HG03575 (cell line): ENCODE data around the gene TFIP11.
"Not testable (repeated sequence)": the region's sequence is repeated elsewhere in the genome, so short reads cannot be mapped to it uniquely, and the experiment has no call there.

Experiments
- ATAC-seq: cut with Tn5 transposase; IDR thresholded peaks from one replicate; pipeline ENCODE4 v1.9.1; 2021; ENCODE audit not compliant: unreplicated experiment, insufficient number of reproducible peaks, low FRiP score; ENCODE audit errors: extremely low read depth

Gene TFIP11

DNA sequence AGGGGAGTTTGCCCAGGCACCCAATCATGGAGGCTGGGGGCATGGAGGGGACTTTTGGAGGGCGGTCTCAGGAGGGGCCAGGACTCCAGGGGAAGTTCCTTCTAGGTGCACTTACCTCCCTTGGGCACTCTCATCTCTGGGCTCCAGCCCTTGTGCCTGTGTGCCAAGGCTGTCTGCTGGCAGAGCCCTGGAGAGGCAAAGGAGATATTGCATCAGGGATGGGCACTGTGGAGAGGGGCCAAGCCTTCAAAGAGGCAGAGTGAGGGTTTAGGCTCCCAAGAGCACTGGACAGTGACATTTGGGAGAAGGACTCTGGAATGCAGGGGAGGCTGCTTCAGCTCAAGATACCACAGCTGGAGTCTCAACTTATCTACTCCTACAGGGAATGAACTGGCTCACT lies 32.2 kb upstream of the TFIP11 start:
- ATAC-seq, result no peak

DNA sequence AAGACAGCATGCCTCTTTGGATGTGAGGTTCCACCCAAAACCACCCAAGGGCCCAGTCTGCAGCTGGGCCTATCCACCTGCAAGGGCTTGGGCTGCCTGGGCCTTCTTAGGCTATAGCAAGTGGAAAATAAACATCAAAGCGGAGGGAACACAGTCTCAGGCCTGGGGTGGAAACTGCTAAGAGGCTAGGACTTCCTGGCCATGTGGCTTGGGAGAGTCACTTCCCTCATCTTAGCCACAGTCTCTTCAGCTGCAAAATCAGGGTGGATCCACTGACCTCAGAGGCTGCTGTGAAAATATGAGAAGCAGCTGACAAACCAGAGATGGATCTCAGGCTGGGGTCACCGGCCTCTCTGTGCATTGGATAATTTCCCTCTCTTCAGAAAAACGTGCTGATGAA lies 30.6 kb upstream of the TFIP11 start:
- no peak for ATAC-seq

DNA sequence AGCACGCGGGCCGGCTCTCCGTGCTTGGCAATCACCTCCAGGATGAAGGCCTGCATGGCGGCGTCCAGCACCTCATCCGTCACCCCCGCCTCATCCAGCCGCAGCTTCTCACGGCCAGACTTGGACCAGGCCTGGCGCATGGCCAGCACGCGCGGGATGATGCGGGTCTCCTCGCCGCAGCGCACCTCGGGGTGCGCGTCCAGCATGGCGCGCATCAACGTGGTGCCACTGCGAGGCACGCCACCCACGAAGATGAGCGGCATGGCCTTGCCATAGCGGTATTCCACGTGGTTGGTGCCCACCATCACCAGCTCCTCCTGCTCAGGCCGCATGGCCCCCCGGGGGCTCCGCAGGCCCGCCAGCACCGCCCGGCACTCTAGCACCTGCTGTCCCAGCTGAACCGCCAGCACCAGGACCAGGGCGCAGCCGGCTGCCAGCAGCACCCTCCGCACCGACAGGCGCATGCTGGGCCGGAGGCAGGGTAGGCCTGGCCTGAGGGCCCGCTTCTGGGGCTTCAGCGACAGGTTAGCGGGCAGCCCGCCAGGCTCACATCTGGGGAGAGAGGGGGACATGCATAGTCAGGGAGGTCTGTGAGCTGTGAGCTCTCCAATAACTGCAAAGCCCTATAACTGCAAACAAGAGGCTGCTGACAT lies 29.0 kb upstream of the TFIP11 start:
- no peak for ATAC-seq

DNA sequence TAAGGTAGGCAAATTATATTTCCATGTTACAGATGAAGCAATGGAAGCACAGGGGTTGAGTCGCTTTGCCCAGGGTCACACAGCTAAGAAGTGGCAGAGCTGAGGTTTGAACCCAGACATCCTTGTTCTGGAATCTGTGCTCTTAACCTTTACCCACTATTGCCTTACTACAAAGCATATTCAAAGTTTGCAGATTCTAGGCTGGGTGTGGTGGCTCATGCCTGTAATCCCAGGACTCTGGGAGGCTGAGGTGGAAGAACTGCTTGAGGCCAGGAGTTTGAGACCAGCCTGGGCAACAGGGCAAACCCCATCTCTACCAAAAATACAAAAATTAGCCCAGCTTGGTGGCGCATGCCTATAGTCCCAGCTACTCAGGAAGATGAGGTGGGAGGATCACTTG lies 27.8 kb upstream of the TFIP11 start:
- ATAC-seq, result no peak

DNA sequence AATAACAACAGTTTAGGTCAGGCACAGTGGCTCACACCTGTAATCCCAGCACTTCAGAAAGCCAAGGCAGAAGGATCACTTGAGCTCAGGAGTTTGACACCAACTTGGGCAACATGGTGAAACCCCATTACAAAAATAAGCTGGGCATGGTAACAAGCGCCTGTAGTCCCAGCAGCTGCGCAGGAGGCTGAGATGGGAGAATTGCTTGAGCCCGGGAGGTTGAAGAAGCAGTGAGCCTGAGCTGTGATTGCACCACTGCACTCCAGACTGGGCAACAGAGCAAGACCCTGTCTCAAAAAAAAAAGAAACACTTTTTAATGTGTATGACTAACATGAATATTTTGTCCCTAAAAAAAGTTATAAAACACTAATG lies 24.5 kb upstream of the TFIP11 start:
- ATAC-seq, result no peak

DNA sequence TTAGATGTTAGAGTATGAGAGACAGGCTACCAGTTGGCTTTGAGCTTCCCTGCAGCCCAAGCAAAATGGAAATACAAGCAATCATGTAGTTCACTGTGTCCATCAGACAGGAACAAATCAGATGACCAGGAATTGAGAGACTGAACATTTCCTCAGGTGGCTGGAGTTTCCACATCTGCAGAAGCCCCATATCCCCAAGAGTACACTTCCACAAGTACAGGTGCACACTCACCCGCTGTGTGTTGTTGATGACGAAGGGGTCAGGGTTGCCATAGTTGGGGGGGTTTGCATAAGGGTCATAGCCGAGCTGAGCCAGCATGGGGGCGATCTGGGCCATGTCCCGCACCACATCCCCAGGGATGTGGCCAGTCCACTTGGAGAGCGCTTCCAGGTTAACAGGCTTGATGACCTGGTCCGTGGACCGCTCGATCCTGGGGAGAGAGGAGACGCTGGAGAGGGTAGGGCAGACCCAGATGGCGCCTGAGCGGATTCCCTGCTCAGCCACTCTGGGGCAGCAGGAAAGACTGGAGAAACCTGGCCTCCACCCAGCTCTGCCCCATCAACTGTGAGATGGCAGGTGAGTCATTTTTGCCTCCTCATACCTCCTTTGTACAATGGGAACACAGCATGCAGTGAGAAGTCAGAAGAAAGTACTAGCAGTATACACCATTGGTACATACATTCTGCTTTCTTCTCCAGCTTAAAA lies 23.9 kb upstream of the TFIP11 start:
- no peak for ATAC-seq

- no peak for ATAC-seq
Observed at GRCh38 chr22:26535603-26535908, 23.3 kb upstream of the TFIP11 start.

- no peak for ATAC-seq
Observed at GRCh38 chr22:26534874-26535602, 22.8 kb upstream of the TFIP11 start.

DNA sequence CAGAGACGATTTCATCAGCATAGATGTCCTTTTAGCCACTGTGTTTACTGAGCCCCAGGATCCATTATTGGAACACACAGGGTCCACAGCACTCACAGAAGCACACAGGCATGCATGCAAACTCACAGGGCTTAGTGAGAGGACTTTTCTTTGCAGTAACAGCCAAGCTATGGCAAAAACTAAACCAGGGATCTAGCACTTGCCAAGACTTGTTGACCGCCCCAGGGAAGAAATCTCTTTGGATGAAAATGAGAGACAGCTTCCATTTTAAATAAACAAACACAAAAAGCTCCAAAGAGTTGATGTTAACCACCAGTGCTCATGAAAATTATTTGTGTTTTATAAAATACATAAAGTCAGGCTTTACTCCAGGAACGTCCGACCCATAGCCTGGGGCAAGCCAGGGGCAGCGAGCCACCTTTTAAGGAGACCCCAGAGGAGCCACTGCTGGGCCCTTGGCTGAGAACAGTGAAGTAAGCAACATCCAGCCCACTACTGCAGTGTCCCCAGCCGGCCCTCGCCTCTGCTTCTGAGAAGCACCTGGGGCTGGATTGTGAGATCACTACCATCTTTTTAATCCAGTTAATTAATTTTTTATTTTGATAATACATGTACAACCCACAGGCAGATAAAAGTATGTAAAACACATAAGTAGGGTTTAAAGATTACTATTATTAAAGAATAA lies 22.0 kb upstream of the TFIP11 start:
- no peak for ATAC-seq

DNA sequence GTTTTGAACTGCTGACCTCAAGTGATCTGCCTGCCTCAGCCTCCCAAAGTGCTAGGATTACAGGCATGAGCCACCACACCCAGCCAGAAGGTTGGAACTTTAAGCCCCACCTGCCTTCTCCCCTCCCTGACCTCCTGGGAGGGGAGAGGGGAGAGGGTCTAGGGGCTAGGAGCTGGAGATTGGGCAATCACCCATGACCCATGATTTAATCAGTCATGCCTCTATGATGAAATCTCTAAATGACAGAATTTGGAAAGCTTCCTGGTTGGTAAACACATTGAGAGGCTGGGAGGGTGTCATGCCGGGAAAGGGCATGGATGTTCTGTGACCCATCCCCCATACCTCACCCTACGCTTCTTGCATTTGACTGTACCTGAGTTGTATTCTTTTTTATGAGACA lies 17.1 kb upstream of the TFIP11 start:
- no peak for ATAC-seq

- ATAC-seq, result not testable (repeated sequence)
Observed at GRCh38 chr22:26528518-26528917, 16.2 kb upstream of the TFIP11 start.

- ATAC-seq, result no peak
Observed at GRCh38 chr22:26527574-26528465, 15.5 kb upstream of the TFIP11 start.

DNA sequence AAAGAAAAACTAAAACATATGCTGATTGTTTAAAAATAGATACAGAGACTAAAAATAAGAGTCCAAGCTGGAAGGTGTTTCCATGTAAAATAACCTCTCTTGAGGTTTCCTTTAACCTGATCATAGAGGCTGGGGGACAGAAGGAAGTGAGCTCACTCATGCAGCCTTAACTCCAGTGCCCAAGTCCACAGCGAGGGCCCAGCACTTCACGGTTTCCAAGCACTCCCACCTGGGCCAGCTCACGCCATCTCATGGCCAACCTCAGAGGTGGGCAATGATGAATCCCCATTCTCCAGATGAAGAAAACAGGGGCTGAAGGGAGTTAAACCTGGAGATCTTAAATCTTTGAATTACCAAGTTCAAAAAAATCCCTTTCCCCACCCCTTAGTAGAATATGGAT lies 14.9 kb upstream of the TFIP11 start:
- no peak for ATAC-seq

DNA sequence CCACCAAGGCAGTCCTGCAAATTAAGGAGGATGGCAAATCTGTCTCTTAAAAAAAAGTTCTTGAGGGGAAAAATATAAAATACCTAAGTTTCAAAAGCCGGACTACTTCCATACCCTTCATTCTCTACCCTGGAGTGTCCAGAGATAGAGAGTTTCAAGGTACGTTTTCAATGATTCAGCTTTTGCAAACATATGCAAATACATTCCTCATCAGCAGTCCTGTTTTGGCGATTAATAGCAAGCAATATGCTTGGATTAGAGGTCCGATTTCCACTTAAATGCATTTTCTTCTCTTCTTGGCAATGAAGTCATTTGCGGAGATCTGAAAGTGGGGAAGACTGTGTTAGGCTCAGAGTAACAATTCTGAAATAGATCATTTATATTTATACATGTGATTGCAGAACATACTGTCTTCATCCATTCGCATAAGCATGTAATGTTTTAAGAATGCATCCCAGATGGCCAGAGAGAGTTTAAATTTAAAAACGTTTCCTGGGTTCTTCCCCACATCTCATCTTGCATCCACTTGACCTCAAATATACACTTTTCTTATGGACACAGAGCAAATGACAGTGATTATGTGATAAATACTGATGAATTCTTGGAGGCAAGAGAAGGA lies 13.8 kb upstream of the TFIP11 start:
- ATAC-seq, result no peak

GRCh38 chr22:26524870-26525269 lies 12.6 kb upstream of the TFIP11 start:
- no peak for ATAC-seq

- no peak for ATAC-seq
Observed at GRCh38 chr22:26522592-26522991, 10.3 kb upstream of the TFIP11 start.

DNA sequence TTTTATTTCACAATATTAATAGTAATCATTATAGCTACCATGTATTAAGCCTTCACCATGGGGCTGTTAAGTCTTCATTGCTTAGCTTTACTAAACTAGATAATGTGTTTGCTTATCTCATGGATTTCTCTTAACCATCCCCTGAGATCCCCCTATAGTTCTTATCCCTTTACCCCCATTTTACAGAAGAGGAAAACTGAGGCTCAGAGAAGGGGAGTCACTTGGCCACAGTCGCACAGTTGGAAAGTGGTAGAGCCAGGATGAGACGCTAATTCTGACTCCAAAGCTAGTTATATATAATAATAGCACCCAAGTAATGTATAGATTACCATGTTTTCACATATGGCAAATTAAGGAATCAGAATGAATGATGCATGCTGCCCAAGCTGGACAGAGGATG lies 9.7 kb upstream of the TFIP11 start:
- no peak for ATAC-seq

DNA sequence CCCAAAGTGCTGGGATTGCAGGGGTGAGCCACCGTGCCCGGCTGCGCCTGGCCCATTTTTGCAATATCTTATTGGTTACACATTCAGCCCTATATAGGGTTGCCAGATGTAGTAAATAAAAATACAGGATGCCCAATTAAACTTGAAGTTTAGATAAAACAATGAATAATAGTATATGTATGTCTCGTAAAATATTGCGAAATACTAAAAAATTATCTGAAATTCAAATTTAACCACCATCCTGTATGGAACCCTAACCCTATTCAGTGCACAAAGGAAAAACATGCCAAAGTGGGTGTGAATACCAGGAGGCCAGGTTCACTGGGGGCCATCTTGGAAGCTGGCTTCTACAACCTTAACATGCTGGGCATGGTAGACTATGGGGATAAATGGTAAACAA lies 5.2 kb upstream of the TFIP11 start:
- no peak for ATAC-seq

- ATAC-seq, result no peak
Observed at GRCh38 chr22:26516503-26516902, 4.2 kb upstream of the TFIP11 start.
